H9 (cell line): ENCODE data around the gene ZBED1. TPM values are rescaled to one million over a fixed set of nuclear protein-coding genes. Genes with fewer than 3 reads are reported as not detected.

Experiments
- DNase-seq: peaks from one replicate; pipeline ENCODE4 v3.0.0-alpha.2; 2017
- H2AFZ ChIP-seq: one replicate; pipeline ENCODE4 v1.6.1; 2013; ENCODE audit warnings: mild to moderate bottlenecking, low read length, control low read depth, moderate library complexity
- H2AK5ac ChIP-seq: 2 replicates; pipeline ENCODE4 v1.6.1; 2013; ENCODE audit warnings: low read length, control low read depth, mixed read lengths; ENCODE audit not compliant: insufficient read length
- H2BK120ac ChIP-seq: one replicate; pipeline ENCODE4 v1.6.1; 2013; ENCODE audit warnings: low read depth, mild to moderate bottlenecking, low read length, control low read depth, inconsistent platforms; ENCODE audit not compliant: poor library complexity, severe bottlenecking
- H2BK12ac ChIP-seq: 2 replicates; pipeline ENCODE4 v1.6.1; 2013; ENCODE audit warnings: low read length, control low read depth, mixed read lengths, low read depth; ENCODE audit not compliant: insufficient read length
- H2BK15ac ChIP-seq: 2 replicates; pipeline ENCODE4 v1.6.1; 2013; ENCODE audit warnings: low read depth, low read length, control low read depth
- H2BK20ac ChIP-seq: one replicate; pipeline ENCODE4 v1.6.1; 2013; ENCODE audit warnings: low read depth, mild to moderate bottlenecking, low read length, control low read depth, inconsistent platforms; ENCODE audit not compliant: poor library complexity, severe bottlenecking
- H2BK5ac ChIP-seq: 2 replicates; pipeline ENCODE4 v1.6.1; 2013; ENCODE audit warnings: low read length, control low read depth, mixed read lengths; ENCODE audit not compliant: insufficient read length
- H3K14ac ChIP-seq: 2 replicates; pipeline ENCODE4 v1.6.1; 2013; ENCODE audit warnings: low read length, control low read depth; ENCODE audit not compliant: insufficient read depth
- H3K18ac ChIP-seq: 2 replicates; pipeline ENCODE4 v1.6.1; 2013; ENCODE audit warnings: low read depth, mild to moderate bottlenecking, mixed read lengths, low read length, control low read depth; ENCODE audit not compliant: insufficient read length
- H3K23ac ChIP-seq: 2 replicates; pipeline ENCODE4 v1.6.1; 2013; ENCODE audit warnings: low read length, control low read depth, mixed read lengths, low read depth; ENCODE audit not compliant: insufficient read length
- H3K23me2 ChIP-seq: 2 replicates; pipeline ENCODE4 v1.6.1; 2013; ENCODE audit warnings: low read depth, mild to moderate bottlenecking, mixed read lengths, low read length, control low read depth; ENCODE audit not compliant: insufficient read length, poor library complexity, severe bottlenecking
- H3K27ac ChIP-seq: 2 replicates; pipeline ENCODE4 v1.5.1; 2013; ENCODE audit warnings: low read length, control low read depth, mixed read lengths, low read depth; ENCODE audit not compliant: insufficient read length
- H3K27me3 ChIP-seq: 2 replicates; pipeline ENCODE4 v1.6.1; 2013; ENCODE audit warnings: low read length, control low read depth, inconsistent platforms; ENCODE audit not compliant: insufficient read depth
- H3K4ac ChIP-seq: 2 replicates; pipeline ENCODE4 v1.6.1; 2013; ENCODE audit warnings: low read depth, mild to moderate bottlenecking, control low read depth, inconsistent platforms, low read length, moderate library complexity
- H3K4me1 ChIP-seq: 2 replicates; pipeline ENCODE4 v1.6.1; 2013; ENCODE audit warnings: low read length, control low read depth, inconsistent platforms; ENCODE audit not compliant: insufficient read depth
- H3K4me2 ChIP-seq: 2 replicates; pipeline ENCODE4 v1.6.1; 2013; ENCODE audit warnings: low read length, control low read depth, mixed read lengths; ENCODE audit not compliant: insufficient read length, insufficient read depth
- H3K56ac ChIP-seq: 2 replicates; pipeline ENCODE4 v1.6.1; 2013; ENCODE audit warnings: low read depth, mild to moderate bottlenecking, mixed read lengths, low read length, control low read depth; ENCODE audit not compliant: insufficient read length
- H3K79me1 ChIP-seq: 2 replicates; pipeline ENCODE4 v1.6.1; 2013; ENCODE audit warnings: low read depth, mild to moderate bottlenecking, moderate library complexity, low read length, control low read depth, inconsistent platforms; ENCODE audit not compliant: insufficient read depth, poor library complexity, severe bottlenecking
- H3K79me2 ChIP-seq: 2 replicates; pipeline ENCODE4 v1.6.1; 2013; ENCODE audit warnings: low read length, control low read depth, inconsistent platforms; ENCODE audit not compliant: insufficient read depth
- H3K9ac ChIP-seq: 2 replicates; pipeline ENCODE4 v1.6.1; 2013; ENCODE audit warnings: low read length, control low read depth, mixed read lengths; ENCODE audit not compliant: insufficient read length; ENCODE audit errors: extremely low read depth
- H3K9me3 ChIP-seq: one replicate; pipeline ENCODE4 v1.6.1; 2013; ENCODE audit warnings: low read depth, low read length, inconsistent platforms; ENCODE audit not compliant: control insufficient read depth
- H3T11ph ChIP-seq: one replicate; pipeline ENCODE4 v1.6.1; 2013; ENCODE audit warnings: mild to moderate bottlenecking, low read length, control low read depth, inconsistent platforms
- H4K20me1 ChIP-seq: one replicate; pipeline ENCODE4 v1.6.1; 2013; ENCODE audit not compliant: control insufficient read depth, insufficient read length, insufficient read depth
- H4K5ac ChIP-seq: 2 replicates; pipeline ENCODE4 v1.6.1; 2013; ENCODE audit warnings: low read depth, mild to moderate bottlenecking, mixed read lengths, low read length, control low read depth; ENCODE audit not compliant: insufficient read length
- H4K8ac ChIP-seq: replicated peaks from 2 replicates; pipeline ENCODE4 v1.6.1; 2013; ENCODE audit warnings: low read length, control low read depth, mixed read lengths, low read depth; ENCODE audit not compliant: insufficient read length
- H4K91ac ChIP-seq: 2 replicates; pipeline ENCODE4 v1.6.1; 2013; ENCODE audit warnings: low read depth, mild to moderate bottlenecking, moderate library complexity, mixed read lengths, low read length, control low read depth; ENCODE audit not compliant: insufficient read length
- H3K27ac Mint-ChIP-seq, 3 experiments: 2 replicates in 2 of 3; 3 replicates in 1 of 3; pipeline ENCODE4 v1.8.0; 2020 to 2021; ENCODE audit warnings: mixed read lengths in 3 of 3, mild to moderate bottlenecking in 1 of 3, moderate library complexity in 1 of 3
- H3K27me3 Mint-ChIP-seq: 2 replicates; pipeline ENCODE4 v1.8.0; 2021; ENCODE audit warnings: low read depth, mild to moderate bottlenecking, moderate library complexity, mixed read lengths
- H3K36me3 Mint-ChIP-seq, 3 experiments: 2 replicates in 2 of 3; 3 replicates in 1 of 3; pipeline ENCODE4 v1.8.0; 2020 to 2021; ENCODE audit warnings: low read depth in 3 of 3, mixed read lengths in 3 of 3; ENCODE audit not compliant: insufficient read depth in 1 of 3
- H3K4me1 Mint-ChIP-seq, 2 experiments: 2 replicates each; pipeline ENCODE4 v1.8.0; 2020; ENCODE audit warnings: mixed read lengths in 2 of 2
- H3K4me3 Mint-ChIP-seq, 2 experiments: 2 replicates in 1 of 2; 3 replicates in 1 of 2; pipeline ENCODE4 v1.8.0; 2020 to 2021; ENCODE audit warnings: mild to moderate bottlenecking in 2 of 2, mixed read lengths in 2 of 2, moderate library complexity in 1 of 2
- H3K9me3 Mint-ChIP-seq, 2 experiments: 2 replicates in 1 of 2; 3 replicates in 1 of 2; pipeline ENCODE4 v1.8.0; 2020; ENCODE audit warnings: mild to moderate bottlenecking in 2 of 2, mixed read lengths in 2 of 2, moderate library complexity in 1 of 2
- CTCF ChIP-seq: fragments of 200-600 bp; sonication (generic); conservative IDR thresholded peaks from 3 replicates; pipeline ENCODE4 v1.8.0; 2021; ENCODE audit warnings: antibody characterized with exemption, mild to moderate bottlenecking
- WGBS: extraction: QIAGEN DNeasy Blood & Tissue Kit; methylation state at CpG from one replicate; pipeline ENCODE4 v1.1.7; 2013; ENCODE audit warnings: missing lambda C conversion rate, low lambda C conversion rate, mixed read lengths; ENCODE audit not compliant: insufficient read length; ENCODE audit errors: extremely low coverage; 5-methylcytosine and 5-hydroxymethylcytosine counted together
- total RNA-seq: library from RNA; stranded (reverse); gene quantifications from 2 replicates; pipeline ENCODE4 v1.2.1, GENCODE V29; 2021

ZBED1 gene
- total RNA-seq, 1 experiment from 2014 or later, result 61.1 TPM

GRCh38 chrX:2541603-2542002, 40.8 kb upstream of the ZBED1 start:
- no peak overlapping the region for H2BK12ac ChIP-seq
- no peak overlapping the region for H3K14ac ChIP-seq
- H3K4me2 ChIP-seq, result no peak overlapping the region
- H3K79me1 ChIP-seq, result no peaks in the 10 kb centered on the region
- no peak overlapping the region for H4K8ac ChIP-seq
- H2BK20ac ChIP-seq, result no peak overlapping the region
- H3K18ac ChIP-seq, result no peak overlapping the region
- no peak overlapping the region for H2BK120ac ChIP-seq
- no peak overlapping the region for H4K91ac ChIP-seq
- H4K5ac ChIP-seq, result no peak overlapping the region
- no peaks in the 10 kb centered on the region for H3K27me3 ChIP-seq
- no peak overlapping the region for H3T11ph ChIP-seq
- H3K4me1 ChIP-seq, result no peaks in the 10 kb centered on the region
- H3K4me3 Mint-ChIP-seq, result no peak overlapping the region
- no peak overlapping the region for H2BK15ac ChIP-seq
- H4K20me1 ChIP-seq, result no peaks in the 10 kb centered on the region
- no peak overlapping the region for H3K9ac ChIP-seq
- H3K79me2 ChIP-seq, result no peaks in the 10 kb centered on the region
- peaks cover 6% of the 10 kb centered on the region for H3K27me3 Mint-ChIP-seq
- H3K9me3 Mint-ChIP-seq, result peaks cover 23 to 27% of the 10 kb centered on the region in 2 experiments
- H3K27ac ChIP-seq, result no peak overlapping the region
- no peak overlapping the region for H3K23ac ChIP-seq
- H3K4ac ChIP-seq, result no peak overlapping the region
- no peaks in the 10 kb centered on the region for H3K23me2 ChIP-seq
- peaks cover 11 to 20% of the 10 kb centered on the region in 2 experiments for H3K4me1 Mint-ChIP-seq
- no peak for TF ChIP-seq CTCF
- H2AFZ ChIP-seq, result no peak overlapping the region
- H3K27ac Mint-ChIP-seq, result no peak overlapping the region; a peak in 1 of 7 replicates
- no peak for DNase-seq
- peaks cover 3% of the 10 kb centered on the region for H3K9me3 ChIP-seq
- H3K36me3 Mint-ChIP-seq, result peaks cover 15 to 29% (median 20%) of the 10 kb centered on the region in 3 experiments
- no peak overlapping the region for H2AK5ac ChIP-seq
- no CpG with 5 or more reads among the region's 8 CpGs for WGBS
- H3K56ac ChIP-seq, result no peak overlapping the region
- H2BK5ac ChIP-seq, result no peak overlapping the region
